Measurements from ENCODE around the gene FLNC.

The FLNC gene

DNA sequence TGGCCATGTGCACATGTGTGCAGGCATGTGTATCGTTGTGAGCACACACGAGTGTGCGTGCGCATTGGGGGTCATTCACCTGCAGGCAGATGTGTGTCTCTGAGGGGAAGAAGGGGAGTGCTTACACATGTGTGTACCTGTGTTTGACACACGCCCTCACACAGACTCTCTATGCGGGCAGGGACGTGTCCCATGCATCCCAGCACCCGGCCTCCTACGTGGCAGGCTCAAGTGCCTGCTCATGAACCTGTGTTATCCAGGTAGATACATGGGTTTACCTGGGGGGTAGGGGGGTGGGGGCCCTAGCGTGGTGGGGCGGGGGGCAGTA, 61.7 kb downstream of the FLNC start:
- no peak for DNase-seq
- peaks cover 6% of the 10 kb centered on the region for H3K27me3 ChIP-seq (replicated peaks)
- H3K36me3 ChIP-seq (replicated peaks): no peaks in the 10 kb centered on the region
- no peak overlapping the region for H3K4me3 ChIP-seq (ENCODE audit: low read depth, low read length)
- TF ChIP-seq, protein P1, sequence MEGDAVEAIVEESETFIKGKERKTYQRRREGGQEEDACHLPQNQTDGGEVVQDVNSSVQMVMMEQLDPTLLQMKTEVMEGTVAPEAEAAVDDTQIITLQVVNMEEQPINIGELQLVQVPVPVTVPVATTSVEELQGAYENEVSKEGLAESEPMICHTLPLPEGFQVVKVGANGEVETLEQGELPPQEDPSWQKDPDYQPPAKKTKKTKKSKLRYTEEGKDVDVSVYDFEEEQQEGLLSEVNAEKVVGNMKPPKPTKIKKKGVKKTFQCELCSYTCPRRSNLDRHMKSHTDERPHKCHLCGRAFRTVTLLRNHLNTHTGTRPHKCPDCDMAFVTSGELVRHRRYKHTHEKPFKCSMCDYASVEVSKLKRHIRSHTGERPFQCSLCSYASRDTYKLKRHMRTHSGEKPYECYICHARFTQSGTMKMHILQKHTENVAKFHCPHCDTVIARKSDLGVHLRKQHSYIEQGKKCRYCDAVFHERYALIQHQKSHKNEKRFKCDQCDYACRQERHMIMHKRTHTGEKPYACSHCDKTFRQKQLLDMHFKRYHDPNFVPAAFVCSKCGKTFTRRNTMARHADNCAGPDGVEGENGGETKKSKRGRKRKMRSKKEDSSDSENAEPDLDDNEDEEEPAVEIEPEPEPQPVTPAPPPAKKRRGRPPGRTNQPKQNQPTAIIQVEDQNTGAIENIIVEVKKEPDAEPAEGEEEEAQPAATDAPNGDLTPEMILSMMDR (IDR thresholded peaks at IDR 0.05; ENCODE audit: low read depth, low read length, missing control alignments): no peak
- no peak overlapping the region for H3K27ac ChIP-seq
- in situ Hi-C loops (cut with HindIII; ENCODE audit: low pct_ligation_motif_present, low sequenced_read_pairs): no loop called here

DNA sequence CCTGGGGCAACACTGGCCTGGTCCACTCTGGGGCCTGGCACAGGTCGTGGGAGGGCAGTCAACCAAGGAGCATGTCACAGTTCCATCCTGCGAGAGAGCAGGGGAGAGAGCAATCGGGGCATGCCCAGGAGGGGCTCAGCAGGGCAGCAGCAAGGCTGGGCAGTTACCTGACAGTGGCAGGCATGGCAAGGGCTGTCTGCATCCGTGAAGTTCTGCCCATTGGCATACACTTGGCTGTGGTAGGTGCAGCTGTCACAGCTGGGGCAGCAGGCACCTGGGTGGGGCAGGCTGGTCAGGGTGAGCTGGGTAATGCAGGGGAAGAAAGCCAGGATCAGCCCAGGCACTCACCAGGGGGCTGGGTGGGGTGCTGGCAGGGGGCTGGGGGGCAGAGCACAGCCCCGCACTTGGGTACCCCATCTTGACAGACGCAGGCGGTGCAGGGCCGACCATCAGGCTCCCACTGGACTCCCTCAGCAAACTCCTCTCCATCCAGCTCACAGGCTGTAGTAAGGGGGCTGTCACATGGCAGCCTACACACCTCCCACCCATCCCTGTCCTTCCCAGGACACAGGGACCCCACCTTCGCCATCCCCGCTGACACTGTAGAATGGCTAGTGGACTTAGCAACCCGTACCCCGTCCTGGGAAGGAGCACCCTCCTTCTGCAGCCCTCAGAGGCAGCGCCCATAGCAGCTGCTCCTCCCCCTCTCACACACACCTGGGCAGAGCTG, 62.5 kb downstream of the FLNC start:
- DNase-seq: no peak
- no peaks in the 10 kb centered on the region for H3K36me3 ChIP-seq (replicated peaks)
- in situ Hi-C loops (cut with HindIII; ENCODE audit: low pct_ligation_motif_present, low sequenced_read_pairs): no loop called here
- H3K27ac ChIP-seq: no peak overlapping the region
- H3K27me3 ChIP-seq (replicated peaks): peaks cover 6% of the 10 kb centered on the region
- no peak overlapping the region for H3K4me3 ChIP-seq (ENCODE audit: low read depth, low read length)
- TF ChIP-seq, protein P1 (IDR thresholded peaks at IDR 0.05; ENCODE audit: low read depth, low read length, missing control alignments): no peak

DNA sequence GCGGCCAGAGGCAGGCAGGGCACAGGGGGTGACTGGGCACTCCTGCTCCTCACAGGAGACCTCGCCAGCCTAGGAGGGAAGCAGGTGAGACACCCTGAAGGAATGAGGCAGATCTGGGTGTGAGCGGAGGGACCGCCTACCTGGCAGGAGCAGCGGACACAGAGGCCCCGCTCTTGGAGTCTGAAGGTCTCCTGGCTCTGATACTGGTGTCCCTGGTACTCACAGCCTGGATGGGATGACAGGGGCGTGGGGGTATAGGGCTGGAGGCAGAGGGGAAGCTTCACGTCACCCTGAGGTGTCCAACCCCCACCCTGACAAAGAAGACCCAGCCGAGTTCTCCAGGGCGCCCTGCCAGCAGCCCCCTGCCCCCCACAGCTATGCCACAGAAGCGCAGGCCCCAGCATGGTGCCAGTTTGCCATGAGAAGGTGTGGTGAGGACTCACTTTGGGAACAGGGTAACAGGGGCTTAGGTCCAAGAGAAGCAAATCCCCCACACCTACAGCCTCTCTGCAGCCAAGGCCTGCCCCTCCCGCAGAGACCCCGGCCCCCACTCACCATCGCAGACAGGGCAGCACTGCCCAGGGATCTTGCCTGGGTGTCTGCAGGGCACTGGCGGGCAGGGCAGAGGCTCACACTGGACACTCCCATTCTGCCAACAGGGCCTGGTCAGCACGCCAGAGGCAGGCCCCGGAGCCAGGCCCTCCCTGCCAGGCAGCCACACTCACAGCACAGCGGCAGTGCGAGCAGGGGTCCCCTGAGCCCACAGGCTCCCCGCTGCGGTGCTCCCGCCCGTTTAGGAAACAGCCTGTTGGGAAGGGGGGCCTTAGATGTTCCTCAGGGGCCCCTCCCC, 63.3 kb downstream of the FLNC start:
- H3K27ac ChIP-seq: no peak overlapping the region
- H3K27me3 ChIP-seq (replicated peaks): peaks cover 6% of the 10 kb centered on the region
- no peak for DNase-seq
- TF ChIP-seq, protein P1 (IDR thresholded peaks at IDR 0.05; ENCODE audit: low read depth, low read length, missing control alignments): no peak
- H3K36me3 ChIP-seq (replicated peaks): no peaks in the 10 kb centered on the region
- no peak overlapping the region for H3K4me3 ChIP-seq (ENCODE audit: low read depth, low read length)
- in situ Hi-C loops (cut with HindIII; ENCODE audit: low pct_ligation_motif_present, low sequenced_read_pairs): no loop called here

DNA sequence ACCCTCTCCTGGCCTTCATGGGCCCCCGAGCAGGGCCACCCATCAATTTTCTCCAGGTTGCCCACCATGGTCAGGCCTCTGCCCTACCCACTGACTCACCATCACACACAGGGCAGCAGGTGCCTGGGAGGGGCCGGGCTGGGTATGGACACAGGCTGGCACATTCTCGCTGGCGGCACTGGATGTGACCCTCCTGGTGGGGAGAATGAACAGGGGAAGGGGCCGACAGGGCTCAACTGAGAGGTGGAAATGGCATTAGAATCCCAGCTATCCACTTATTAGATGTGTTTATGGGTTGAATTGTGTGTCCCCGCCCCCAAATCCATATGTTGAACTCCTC, 63.9 kb downstream of the FLNC start:
- no peak overlapping the region for H3K4me3 ChIP-seq (ENCODE audit: low read depth, low read length)
- H3K36me3 ChIP-seq (replicated peaks): no peaks in the 10 kb centered on the region
- in situ Hi-C loops (cut with HindIII; ENCODE audit: low pct_ligation_motif_present, low sequenced_read_pairs): no loop called here
- peaks cover 6% of the 10 kb centered on the region for H3K27me3 ChIP-seq (replicated peaks)
- no peak for DNase-seq
- H3K27ac ChIP-seq: no peak overlapping the region
- TF ChIP-seq, protein P1 (IDR thresholded peaks at IDR 0.05; ENCODE audit: low read depth, low read length, missing control alignments): no peak

DNA sequence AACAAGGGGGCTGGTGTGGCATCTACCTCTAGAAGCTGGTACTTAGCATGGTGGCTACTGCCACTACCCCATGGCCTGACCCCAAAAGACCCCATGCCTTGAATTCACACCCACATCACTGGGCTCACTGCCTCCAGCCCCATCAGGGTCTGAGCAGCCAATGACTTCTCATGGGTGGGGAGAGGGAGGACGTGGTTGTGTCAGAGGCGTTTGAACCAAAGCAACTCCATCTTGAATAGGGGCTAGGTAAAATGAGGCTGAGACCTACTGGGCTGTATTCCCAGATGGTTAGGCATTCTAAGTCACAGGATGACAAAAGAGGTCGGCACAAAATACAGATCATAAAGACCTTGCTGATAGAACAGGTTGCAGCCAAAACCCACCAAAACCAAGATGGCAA, 65.1 kb downstream of the FLNC start:
- in situ Hi-C loops (cut with HindIII; ENCODE audit: low pct_ligation_motif_present, low sequenced_read_pairs): no loop called here
- no peak for DNase-seq
- Histone ChIP-seq H3K27ac (no peak overlapping the region), H3K4me3 (ENCODE audit: low read depth, low read length) (no peak overlapping the region), H3K27me3 (replicated peaks) (peaks cover 3% of the 10 kb centered on the region), H3K36me3 (replicated peaks) (no peaks in the 10 kb centered on the region)
- TF ChIP-seq, protein P1 (IDR thresholded peaks at IDR 0.05; ENCODE audit: low read depth, low read length, missing control alignments): no peak
